ENCODE results near the gene CCND2. TPM values are rescaled to one million over a fixed set of nuclear protein-coding genes. Genes with fewer than 3 reads are reported as not detected.

CCND2 gene
- total and polyA plus RNA-seq, 7 donors = 7.8 to 178 (median 98.7) TPM

DNA sequence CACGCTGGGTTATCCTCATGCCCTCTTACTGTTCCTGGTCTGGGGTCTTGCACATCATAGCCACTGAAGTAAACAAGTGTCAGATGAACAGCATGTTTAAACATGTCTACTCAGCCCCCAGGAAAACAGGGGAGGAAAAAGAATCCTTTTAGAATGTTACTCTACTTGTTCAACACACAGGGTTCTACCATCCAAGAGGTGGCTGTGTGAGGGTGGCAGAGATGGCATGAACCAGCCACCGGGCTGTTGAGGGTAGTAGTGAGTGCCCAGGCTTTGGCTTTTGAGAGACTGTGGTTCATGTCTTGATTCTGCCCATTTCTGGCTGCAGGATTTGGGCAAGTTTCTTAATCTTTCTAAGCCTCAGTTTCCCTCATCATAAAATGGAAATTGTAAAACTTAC is 21.6 kb upstream of the CCND2 start:
- Histone ChIP-seq H3K27me3 (no peaks in the 10 kb centered on the region), H3K27ac (no peak overlapping the region), H3K4me3 (no peak overlapping the region), H3K9me3 (no peaks in the 10 kb centered on the region), H3K4me1 (no peaks in the 10 kb centered on the region), H3K36me3 (no peaks in the 10 kb centered on the region)
- WGBS, 2 donors = 93 to 94% methylated on average over 2 of the region's 2 CpGs
- DNase-seq = no peak
- intact Hi-C loops (cut with DNase I) = no loop called here
- TF ChIP-seq, protein P1, sequence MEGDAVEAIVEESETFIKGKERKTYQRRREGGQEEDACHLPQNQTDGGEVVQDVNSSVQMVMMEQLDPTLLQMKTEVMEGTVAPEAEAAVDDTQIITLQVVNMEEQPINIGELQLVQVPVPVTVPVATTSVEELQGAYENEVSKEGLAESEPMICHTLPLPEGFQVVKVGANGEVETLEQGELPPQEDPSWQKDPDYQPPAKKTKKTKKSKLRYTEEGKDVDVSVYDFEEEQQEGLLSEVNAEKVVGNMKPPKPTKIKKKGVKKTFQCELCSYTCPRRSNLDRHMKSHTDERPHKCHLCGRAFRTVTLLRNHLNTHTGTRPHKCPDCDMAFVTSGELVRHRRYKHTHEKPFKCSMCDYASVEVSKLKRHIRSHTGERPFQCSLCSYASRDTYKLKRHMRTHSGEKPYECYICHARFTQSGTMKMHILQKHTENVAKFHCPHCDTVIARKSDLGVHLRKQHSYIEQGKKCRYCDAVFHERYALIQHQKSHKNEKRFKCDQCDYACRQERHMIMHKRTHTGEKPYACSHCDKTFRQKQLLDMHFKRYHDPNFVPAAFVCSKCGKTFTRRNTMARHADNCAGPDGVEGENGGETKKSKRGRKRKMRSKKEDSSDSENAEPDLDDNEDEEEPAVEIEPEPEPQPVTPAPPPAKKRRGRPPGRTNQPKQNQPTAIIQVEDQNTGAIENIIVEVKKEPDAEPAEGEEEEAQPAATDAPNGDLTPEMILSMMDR (IDR thresholded peaks at IDR 0.05) = no peak
- TF ChIP-seq POLR2AphosphoS5 (IDR thresholded peaks at IDR 0.05) = no peak
- TF ChIP-seq EP300 (IDR thresholded peaks at IDR 0.05) = no peak
- TF ChIP-seq POLR2A (IDR thresholded peaks at IDR 0.05) = no peak

GRCh38 chr12:4252601-4253000 is 21.0 kb upstream of the CCND2 start:
- DNase-seq = no peak
- Histone ChIP-seq H3K27ac (no peak overlapping the region), H3K4me3 (no peak overlapping the region), H3K9me3 (no peaks in the 10 kb centered on the region), H3K27me3 (no peaks in the 10 kb centered on the region), H3K4me1 (no peaks in the 10 kb centered on the region), H3K36me3 (no peaks in the 10 kb centered on the region)
- intact Hi-C loops (cut with DNase I) = no loop called here
- WGBS, 2 donors = 84 to 92% methylated on average over 5 of the region's 5 CpGs
- TF ChIP-seq POLR2AphosphoS5 (IDR thresholded peaks at IDR 0.05) (no peak), EP300 (IDR thresholded peaks at IDR 0.05) (no peak), POLR2A (IDR thresholded peaks at IDR 0.05) (no peak)
- TF ChIP-seq, protein P1 (IDR thresholded peaks at IDR 0.05) = no peak

DNA sequence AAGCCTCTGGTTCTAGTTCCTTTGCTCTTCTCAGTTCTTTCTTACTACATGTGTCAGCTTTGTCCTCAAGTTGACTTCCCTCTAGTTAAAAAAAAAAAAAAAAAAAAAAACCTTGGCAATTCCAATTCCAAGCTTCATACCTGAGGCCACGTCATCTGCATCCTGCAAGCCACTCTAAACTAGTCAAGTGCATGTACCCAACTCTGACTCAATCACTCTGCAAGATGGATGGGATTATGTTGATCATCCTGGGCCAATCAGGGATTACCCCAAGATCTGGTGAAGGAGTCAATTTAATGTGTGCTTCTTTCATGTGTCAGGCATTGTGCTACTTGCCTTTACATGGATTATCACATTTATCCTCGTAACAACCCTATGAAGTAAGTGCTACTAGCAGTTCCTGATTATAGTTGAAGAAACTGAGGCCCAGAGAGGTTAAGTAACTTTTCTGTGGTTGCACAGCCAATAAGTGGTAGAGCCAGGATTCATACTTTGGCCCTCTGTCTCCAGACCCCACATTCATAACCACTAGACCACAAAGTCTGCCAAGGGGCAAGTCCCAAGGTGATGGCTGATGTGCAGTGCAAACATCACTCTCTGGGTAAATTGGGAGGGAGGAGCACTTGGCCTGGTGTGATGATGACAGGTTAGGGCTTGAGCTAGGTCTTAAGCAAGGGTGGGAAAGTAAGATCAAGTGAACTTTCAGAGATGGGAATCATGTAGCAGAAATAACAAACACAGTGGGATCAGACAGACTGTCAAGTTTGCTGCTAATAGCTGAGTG is 17.3 kb upstream of the CCND2 start:
- intact Hi-C loops (cut with DNase I) = no loop called here
- no peak overlapping the region for H3K27ac ChIP-seq
- no peaks in the 10 kb centered on the region for H3K4me1 ChIP-seq
- no peak for DNase-seq
- WGBS, 2 donors = 82 to 91% methylated on average over 2 of the region's 2 CpGs
- no peak overlapping the region for H3K4me3 ChIP-seq
- TF ChIP-seq, protein P1 (IDR thresholded peaks at IDR 0.05) = no peak
- TF ChIP-seq POLR2AphosphoS5 (IDR thresholded peaks at IDR 0.05) (no peak), EP300 (IDR thresholded peaks at IDR 0.05) (no peak), POLR2A (IDR thresholded peaks at IDR 0.05) (no peak)
- H3K9me3 ChIP-seq = no peaks in the 10 kb centered on the region
- no peaks in the 10 kb centered on the region for H3K27me3 ChIP-seq
- no peaks in the 10 kb centered on the region for H3K36me3 ChIP-seq

DNA sequence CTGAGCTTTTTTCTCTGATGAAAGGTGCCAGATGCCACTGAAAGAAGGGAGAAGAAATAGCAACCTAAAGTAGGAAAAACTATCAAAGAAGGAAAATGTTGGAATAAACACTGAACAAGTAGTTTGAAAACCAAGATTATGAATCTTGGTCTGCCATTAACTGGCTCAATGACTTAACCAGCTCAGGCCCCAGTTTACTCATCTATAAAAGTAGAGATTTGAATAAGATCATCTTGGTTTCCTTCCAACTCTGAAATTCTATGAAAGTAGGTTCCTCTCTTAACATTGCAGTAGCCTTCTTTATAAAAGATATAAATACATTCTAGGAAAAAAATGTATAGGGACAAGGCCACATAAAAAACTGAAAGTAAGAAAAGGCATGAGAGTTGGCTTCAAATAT is 16.1 kb upstream of the CCND2 start:
- Histone ChIP-seq H3K4me1 (no peaks in the 10 kb centered on the region), H3K36me3 (no peaks in the 10 kb centered on the region), H3K9me3 (no peaks in the 10 kb centered on the region), H3K27ac (no peak overlapping the region), H3K4me3 (no peak overlapping the region), H3K27me3 (no peaks in the 10 kb centered on the region)
- intact Hi-C loops (cut with DNase I) = no loop called here
- DNase-seq = no peak
- TF ChIP-seq, protein P1 (IDR thresholded peaks at IDR 0.05) = no peak
- TF ChIP-seq POLR2AphosphoS5 (IDR thresholded peaks at IDR 0.05) = no peak
- no peak for TF ChIP-seq EP300 (IDR thresholded peaks at IDR 0.05)
- no peak for TF ChIP-seq POLR2A (IDR thresholded peaks at IDR 0.05)

DNA sequence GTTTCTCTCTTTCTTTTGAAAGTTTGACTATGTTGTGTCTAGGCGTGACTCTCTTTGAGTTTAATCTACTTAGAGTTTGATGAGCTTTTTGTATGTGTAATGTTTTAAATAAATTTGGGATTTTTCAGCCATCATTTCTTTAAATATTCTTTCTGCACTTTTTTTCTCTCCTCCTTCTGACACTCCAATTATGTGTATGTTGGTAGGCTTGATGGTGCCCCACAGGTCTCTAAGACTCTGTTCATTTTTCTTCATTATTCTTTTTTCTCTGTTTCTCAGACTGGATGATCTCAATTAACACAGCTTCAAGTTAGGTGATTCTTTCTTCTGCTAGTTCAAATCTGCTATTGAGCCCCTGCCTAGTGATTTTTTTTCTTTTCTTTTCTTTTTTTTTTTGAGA is 14.5 kb upstream of the CCND2 start:
- H3K27ac ChIP-seq = no peak overlapping the region
- no peaks in the 10 kb centered on the region for H3K9me3 ChIP-seq
- 95 to 100% methylated on average over 1 of the region's 1 CpG for WGBS, 2 donors
- no peaks in the 10 kb centered on the region for H3K27me3 ChIP-seq
- no peaks in the 10 kb centered on the region for H3K4me1 ChIP-seq
- H3K4me3 ChIP-seq = no peak overlapping the region
- no peaks in the 10 kb centered on the region for H3K36me3 ChIP-seq
- intact Hi-C loops (cut with DNase I) = no loop called here
- TF ChIP-seq EP300 (IDR thresholded peaks at IDR 0.05) (no peak), POLR2A (IDR thresholded peaks at IDR 0.05) (no peak), POLR2AphosphoS5 (IDR thresholded peaks at IDR 0.05) (no peak)
- TF ChIP-seq, protein P1 (IDR thresholded peaks at IDR 0.05) = no peak
- DNase-seq = no peak
